ENCODE measurements around the gene ATG101.

DNA sequence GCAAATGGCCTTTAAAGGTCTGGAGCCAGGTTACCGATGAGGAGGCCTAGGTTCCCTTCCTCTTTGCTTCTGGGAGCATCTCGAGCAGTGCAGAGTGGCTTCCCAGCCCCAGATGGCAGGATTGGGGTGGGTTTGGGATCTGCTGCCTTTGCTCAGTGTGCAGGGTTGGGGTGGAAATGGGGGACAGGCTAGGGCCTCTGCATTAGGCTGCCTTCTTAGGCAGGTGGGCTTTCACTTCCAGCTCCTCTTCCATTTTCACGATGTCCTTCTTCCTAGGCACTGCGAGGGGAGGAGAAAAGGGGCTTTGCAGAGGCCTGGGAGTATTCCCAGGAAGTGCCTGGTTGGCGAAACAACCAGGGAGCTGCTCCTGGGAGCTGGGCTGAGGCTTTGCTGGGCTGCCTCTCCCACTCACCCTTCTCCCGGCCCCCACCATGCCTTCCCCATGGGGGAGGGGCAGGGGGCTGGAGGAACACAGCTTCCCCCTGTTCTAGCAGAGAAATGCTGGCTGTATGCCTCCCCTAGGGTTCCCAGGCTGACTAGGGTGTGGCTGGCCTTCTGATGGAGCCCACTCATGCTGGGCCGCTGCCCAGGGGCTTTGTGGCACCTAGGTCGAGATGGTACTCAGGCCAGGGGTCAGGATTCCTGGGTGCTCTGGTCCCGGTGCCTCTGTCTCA, 16.1 kb upstream of the ATG101 start:
- TF ChIP-seq, protein P1, sequence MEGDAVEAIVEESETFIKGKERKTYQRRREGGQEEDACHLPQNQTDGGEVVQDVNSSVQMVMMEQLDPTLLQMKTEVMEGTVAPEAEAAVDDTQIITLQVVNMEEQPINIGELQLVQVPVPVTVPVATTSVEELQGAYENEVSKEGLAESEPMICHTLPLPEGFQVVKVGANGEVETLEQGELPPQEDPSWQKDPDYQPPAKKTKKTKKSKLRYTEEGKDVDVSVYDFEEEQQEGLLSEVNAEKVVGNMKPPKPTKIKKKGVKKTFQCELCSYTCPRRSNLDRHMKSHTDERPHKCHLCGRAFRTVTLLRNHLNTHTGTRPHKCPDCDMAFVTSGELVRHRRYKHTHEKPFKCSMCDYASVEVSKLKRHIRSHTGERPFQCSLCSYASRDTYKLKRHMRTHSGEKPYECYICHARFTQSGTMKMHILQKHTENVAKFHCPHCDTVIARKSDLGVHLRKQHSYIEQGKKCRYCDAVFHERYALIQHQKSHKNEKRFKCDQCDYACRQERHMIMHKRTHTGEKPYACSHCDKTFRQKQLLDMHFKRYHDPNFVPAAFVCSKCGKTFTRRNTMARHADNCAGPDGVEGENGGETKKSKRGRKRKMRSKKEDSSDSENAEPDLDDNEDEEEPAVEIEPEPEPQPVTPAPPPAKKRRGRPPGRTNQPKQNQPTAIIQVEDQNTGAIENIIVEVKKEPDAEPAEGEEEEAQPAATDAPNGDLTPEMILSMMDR (IDR thresholded peaks at IDR 0.05): no peak
- no peak for TF ChIP-seq POLR2AphosphoS5 (IDR thresholded peaks at IDR 0.05)
- no peak for TF ChIP-seq POLR2A (IDR thresholded peaks at IDR 0.05)

Measured in gastroesophageal sphincter (tissue), 3 donors.